H1 (cell line): ENCODE measurements around the gene RUFY2. TPM values are rescaled to one million over a fixed set of nuclear protein-coding genes. Genes with fewer than 3 reads are reported as not detected.

Source experiments
- BCL11A ChIP-seq, 2 experiments: IDR thresholded peaks; one replicate each; pipeline ENCODE4 v1.6.1; 2011; ENCODE audit warnings: low read depth in 2 of 2, low read length in 2 of 2, mild to moderate bottlenecking in 2 of 2
- CHD2 ChIP-seq: IDR thresholded peaks from 2 replicates; pipeline ENCODE4 v1.6.1; 2012; ENCODE audit warnings: low read length, improper control_type of control experiment
- CHD7 ChIP-seq: fragments of 300-600 bp; sonication (generic); IDR thresholded peaks from 2 replicates; pipeline ENCODE4 v1.7.1; 2012; ENCODE audit warnings: low read length, moderate library complexity, mild to moderate bottlenecking, inconsistent platforms; ENCODE audit not compliant: insufficient replicate concordance
- CREB1 ChIP-seq: IDR thresholded peaks from 2 replicates; pipeline ENCODE4 v1.6.1; 2012; ENCODE audit warnings: inconsistent platforms
- HDAC6 ChIP-seq: IDR thresholded peaks from one replicate; pipeline ENCODE4 v1.7.1; 2012; ENCODE audit warnings: low read depth, mild to moderate bottlenecking, inconsistent platforms, low read length, moderate library complexity
- POU5F1 ChIP-seq: IDR thresholded peaks from 2 replicates; pipeline ENCODE4 v1.6.1; 2011; ENCODE audit warnings: low read depth, mild to moderate bottlenecking, low read length, moderate library complexity
- RNF2 ChIP-seq: fragments of 200-900, 300-1000 bp; sonication (generic); IDR thresholded peaks from 2 replicates; pipeline ENCODE4 v1.7.1; 2016; ENCODE audit warnings: borderline replicate concordance, low read depth, mild to moderate bottlenecking, antibody characterized with exemption, low read length; ENCODE audit not compliant: poor library complexity, severe bottlenecking; ENCODE audit errors: missing control alignments
- TAF7 ChIP-seq: optimal IDR thresholded peaks from 2 replicates; pipeline ENCODE3; 2011; ENCODE audit warnings: low read depth, mild to moderate bottlenecking, inconsistent platforms, low read length, moderate library complexity, borderline replicate concordance
- TCF12 ChIP-seq: IDR thresholded peaks from 2 replicates; pipeline ENCODE4 v1.6.1; 2011; ENCODE audit warnings: low read depth, mild to moderate bottlenecking, low read length
- TEAD4 ChIP-seq: IDR thresholded peaks from 2 replicates; pipeline ENCODE4 v1.6.1; 2012; ENCODE audit warnings: low read depth, low read length, inconsistent platforms, mixed read lengths
- polyA plus RNA-seq, 7 experiments: library from polyadenylated mRNA; depleted of rRNA in 3 of 7; stranded (reverse) in 5 of 7; unstranded in 2 of 7; fragments of >200 nt in 5 of 7; fragments of 200-250 nt in 2 of 7; gene quantifications; 1 replicate in 5 of 7; 2 replicates in 1 of 7; 4 replicates in 1 of 7; pipeline versions ENCODE4 v1.2.1 to v1.2.3, GENCODE V29; 2011 to 2013; ENCODE audit warnings: missing spikeins in 2 of 7, mixed read lengths in 2 of 7
- total RNA-seq: library from RNA; stranded (reverse); fragmentation: NEBNext Ultra II Directional; extraction: Animal tissue kit (Norgen Biotek cat#: 25700); gene quantifications from 2 replicates; pipeline ENCODE4 v1.2.1, GENCODE V29; 2021

The RUFY2 gene
- total and polyA plus RNA-seq, 2 of the 8 experiments (the other 6 are each of a cell fraction or from before 2014, with no cell fraction given), result 3.4 to 12.0 TPM

DNA sequence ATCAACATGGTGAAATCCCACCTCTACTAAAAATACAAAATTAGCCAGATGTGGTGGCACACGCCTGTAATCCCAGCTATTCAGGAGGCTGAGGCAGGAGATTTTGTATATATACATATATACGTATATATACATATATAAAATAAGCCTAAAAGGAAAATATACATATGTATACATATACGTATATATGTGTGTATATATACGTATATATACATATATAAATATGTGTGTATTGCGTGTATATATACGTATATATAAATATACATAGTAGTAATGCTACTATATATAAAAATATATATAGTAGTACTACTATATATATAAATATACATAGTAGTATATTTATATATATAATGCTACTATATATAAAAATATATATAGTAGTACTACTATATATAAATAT is 47.9 kb downstream of the RUFY2 start (continued):
- TF ChIP-seq CHD7, result no peak
- no peak for TF ChIP-seq TCF12
- no peak for TF ChIP-seq CREB1
- TF ChIP-seq BCL11A (IDR thresholded peaks at IDR 0.05; ENCODE audit: low read depth in 2 of 2, low read length in 2 of 2), result no peak
- no peak for TF ChIP-seq POU5F1
- no peak for TF ChIP-seq TAF7
- TF ChIP-seq RNF2, result no peak
- no peak for TF ChIP-seq TEAD4
- TF ChIP-seq HDAC6, result no peak
- no peak for TF ChIP-seq CHD2
- TF ChIP-seq, all 59 proteins: peak for 0
